ENCODE measurements around the gene C1QA.

Gene C1QA

DNA sequence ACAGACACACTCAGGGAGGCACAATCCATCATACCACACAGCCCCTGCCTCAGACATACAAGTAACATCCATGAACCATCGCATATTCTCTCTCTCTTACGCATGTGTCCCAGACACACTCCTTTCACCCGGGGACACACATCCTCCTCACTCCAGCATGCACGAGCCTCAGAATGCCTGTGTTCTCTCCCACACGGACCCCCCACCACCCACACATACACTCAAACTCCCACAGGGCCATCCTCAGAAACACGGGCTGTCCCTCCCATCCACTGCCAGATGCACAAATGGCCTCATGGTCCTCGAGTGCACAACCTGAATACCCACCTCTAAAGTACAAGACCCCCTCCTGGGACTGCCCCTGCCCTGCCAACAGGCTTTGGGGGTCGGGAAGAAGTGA lies 4.8 kb downstream of the C1QA start:
- no peak overlapping the region for H3K27ac ChIP-seq (ENCODE audit: insufficient read depth in 1 of 2, low read depth in 1 of 2, low read length in 2 of 2, poor library complexity in 1 of 2, severe bottlenecking in 2 of 2)
- no peaks in the 10 kb centered on the region for H3K4me1 ChIP-seq (ENCODE audit: control extremely low read depth in 1 of 4, control insufficient read depth in 4 of 4, insufficient read depth in 4 of 4, low read length in 3 of 4)
- CTCF ChIA-PET = interaction anchor here (0.6 to 3.7 kb wide), 12 partner anchors 9 to 524 kb away, joined by 3 to 40 read pairs (median 5); no protein-coding TSS in a partner anchor
- DNase-seq = no peak
- WGBS (ENCODE audit: insufficient coverage) = 87% methylated on average over 5 of the region's 8 CpGs
- H3K4me3 ChIP-seq (ENCODE audit: control insufficient read depth in 1 of 7, extremely low read depth in 1 of 7, insufficient read depth in 4 of 7, low read depth in 2 of 7, low read length in 6 of 7) = no peak overlapping the region
- peaks cover 0 to 31% (median 6%) of the 10 kb centered on the region in 5 experiments for H3K27me3 ChIP-seq (replicated peaks in 2 of 5; ENCODE audit: control insufficient read depth in 4 of 5, insufficient read depth in 5 of 5, low read length in 4 of 5)
- POLR2A ChIA-PET = interaction anchor here (0.6 kb wide), 1 partner anchor 238 kb away, joined by 3 read pairs; no protein-coding TSS in a partner anchor
- H3K9me3 ChIP-seq (ENCODE audit: control extremely low read depth in 1 of 5, control insufficient read depth in 4 of 5, insufficient read depth in 2 of 5, low read depth in 1 of 5, low read length in 4 of 5) = no peaks in the 10 kb centered on the region
- H3K36me3 ChIP-seq (ENCODE audit: control insufficient read depth in 4 of 4, insufficient read depth in 4 of 4, low read length in 3 of 4) = no peaks in the 10 kb centered on the region

DNA sequence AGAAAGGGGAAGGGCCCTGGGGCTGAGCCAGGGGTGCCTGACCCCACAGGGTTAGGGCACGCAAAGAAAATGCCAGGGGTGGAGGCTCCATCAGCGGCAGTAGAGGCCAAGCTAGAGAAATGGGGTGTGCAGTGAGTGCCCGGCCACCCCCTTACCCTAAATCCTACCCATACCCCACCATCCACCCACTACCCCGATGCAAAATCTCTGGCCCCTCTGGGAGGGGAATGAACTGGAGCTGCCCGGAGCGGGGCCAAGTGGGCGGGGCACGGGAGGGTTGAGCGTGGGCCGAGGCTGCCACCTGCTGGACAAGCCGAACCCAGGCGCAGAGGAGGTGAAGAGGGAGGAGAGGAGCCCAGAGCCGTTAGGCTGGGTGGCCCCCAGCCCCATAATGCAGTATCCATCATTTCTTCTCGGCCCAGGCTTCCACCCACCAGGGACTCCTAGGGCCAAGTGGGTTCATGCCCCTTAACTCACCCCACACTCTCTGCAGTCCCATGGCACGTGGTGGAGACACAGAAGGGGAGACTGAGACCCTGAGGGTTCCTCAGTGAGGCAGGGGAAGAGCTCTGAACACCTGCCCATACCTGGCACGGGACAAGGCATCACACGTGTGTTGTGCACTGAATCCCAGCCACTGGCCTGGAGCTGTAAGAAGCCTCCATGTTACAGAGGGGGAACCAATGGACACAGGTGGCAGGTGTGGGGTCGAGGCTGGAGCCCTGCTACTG lies 5.6 kb downstream of the C1QA start:
- Histone ChIP-seq H3K36me3 (ENCODE audit: control insufficient read depth in 4 of 4, insufficient read depth in 4 of 4, low read length in 3 of 4) (no peaks in the 10 kb centered on the region), H3K27me3 (replicated peaks in 2 of 5; ENCODE audit: control insufficient read depth in 4 of 5, insufficient read depth in 5 of 5, low read length in 4 of 5) (peaks cover 0 to 28% (median 6%) of the 10 kb centered on the region in 5 experiments), H3K4me1 (ENCODE audit: control extremely low read depth in 1 of 4, control insufficient read depth in 4 of 4, insufficient read depth in 4 of 4, low read length in 3 of 4) (no peaks in the 10 kb centered on the region), H3K9me3 (ENCODE audit: control extremely low read depth in 1 of 5, control insufficient read depth in 4 of 5, insufficient read depth in 2 of 5, low read depth in 1 of 5, low read length in 4 of 5) (no peaks in the 10 kb centered on the region), H3K27ac (ENCODE audit: insufficient read depth in 1 of 2, low read depth in 1 of 2, low read length in 2 of 2, poor library complexity in 1 of 2, severe bottlenecking in 2 of 2) (no peak overlapping the region), H3K4me3 (ENCODE audit: control insufficient read depth in 1 of 7, extremely low read depth in 1 of 7, insufficient read depth in 4 of 7, low read depth in 2 of 7, low read length in 6 of 7) (no peak overlapping the region)
- ChIA-PET POLR2A (interaction anchor here (0.6 kb wide), 1 partner anchor 30 kb away, joined by 3 read pairs; no protein-coding TSS in a partner anchor), CTCF (interaction anchor here (0.6 to 3.7 kb wide), 14 partner anchors 9 to 537 kb away, joined by 3 to 40 read pairs (median 4); no protein-coding TSS in a partner anchor)
- peak; percentile 50 to 69 (median 62) for DNase-seq
- WGBS (ENCODE audit: insufficient coverage) = 9% methylated on average over 11 of the region's 18 CpGs

DNA sequence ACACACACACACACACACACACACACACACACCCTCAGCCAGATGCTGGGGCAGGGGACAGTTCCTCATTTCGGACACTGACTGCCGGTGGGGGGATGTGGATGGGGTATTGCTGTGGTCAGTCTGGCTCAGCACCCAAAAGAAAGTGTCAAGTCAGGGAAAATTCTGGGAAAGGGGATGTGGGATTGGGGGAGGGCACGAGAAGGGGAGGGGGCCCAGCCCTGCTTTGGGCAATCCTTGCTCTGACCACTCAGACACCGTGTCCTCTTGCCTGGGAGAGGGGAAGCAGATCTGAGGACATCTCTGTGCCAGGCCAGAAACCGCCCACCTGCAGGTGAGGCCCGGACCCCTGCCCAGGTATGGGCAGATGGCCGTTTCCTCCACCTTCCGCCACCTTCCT lies 7.0 kb downstream of the C1QA start, which contains the start of gene C1QC:
TSS of gene C1QC (plus strand) at position 253 of the 400 bp plus-strand sequence. CDS start 391 bp downstream, outside the sequence.
- Histone ChIP-seq H3K27me3 (replicated peaks in 2 of 5; ENCODE audit: control insufficient read depth in 4 of 5, insufficient read depth in 5 of 5, low read length in 4 of 5) (peaks cover 0 to 22% (median 6%) of the 10 kb centered on the region in 5 experiments), H3K9me3 (ENCODE audit: control extremely low read depth in 1 of 5, control insufficient read depth in 4 of 5, insufficient read depth in 2 of 5, low read depth in 1 of 5, low read length in 4 of 5) (no peaks in the 10 kb centered on the region), H3K36me3 (ENCODE audit: control insufficient read depth in 4 of 4, insufficient read depth in 4 of 4, low read length in 3 of 4) (no peaks in the 10 kb centered on the region), H3K4me1 (ENCODE audit: control extremely low read depth in 1 of 4, control insufficient read depth in 4 of 4, insufficient read depth in 4 of 4, low read length in 3 of 4) (no peaks in the 10 kb centered on the region), H3K27ac (ENCODE audit: insufficient read depth in 1 of 2, low read depth in 1 of 2, low read length in 2 of 2, poor library complexity in 1 of 2, severe bottlenecking in 2 of 2) (no peak within 1 kb of the TSS), H3K4me3 (ENCODE audit: control insufficient read depth in 1 of 7, extremely low read depth in 1 of 7, insufficient read depth in 4 of 7, low read depth in 2 of 7, low read length in 6 of 7) (no peak within 1 kb of the TSS)
- 77% methylated on average over 6 of the region's 8 CpGs for WGBS (ENCODE audit: insufficient coverage)
- CTCF ChIA-PET = interaction anchor here (3.7 kb wide), 1 partner anchor 223 kb away, joined by 40 read pairs; no protein-coding TSS in a partner anchor
- DNase-seq = no peak
- POLR2A ChIA-PET = no interaction called here

DNA sequence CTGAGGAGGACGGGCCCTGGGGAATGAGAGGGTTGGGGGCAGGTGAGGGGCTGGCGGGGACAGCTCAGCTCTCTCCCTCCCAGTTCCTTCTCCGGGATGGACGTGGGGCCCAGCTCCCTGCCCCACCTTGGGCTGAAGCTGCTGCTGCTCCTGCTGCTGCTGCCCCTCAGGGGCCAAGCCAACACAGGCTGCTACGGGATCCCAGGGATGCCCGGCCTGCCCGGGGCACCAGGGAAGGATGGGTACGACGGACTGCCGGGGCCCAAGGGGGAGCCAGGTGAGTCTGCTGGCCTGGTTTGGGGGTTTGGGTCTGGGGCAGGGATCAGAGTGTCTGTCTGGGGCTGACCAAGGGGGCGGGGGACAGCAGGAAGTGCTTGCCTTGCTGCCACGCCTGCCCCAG lies 7.5 kb downstream of the C1QA start:
- H3K9me3 ChIP-seq (ENCODE audit: control extremely low read depth in 1 of 5, control insufficient read depth in 4 of 5, insufficient read depth in 2 of 5, low read depth in 1 of 5, low read length in 4 of 5) = no peaks in the 10 kb centered on the region
- H3K4me1 ChIP-seq (ENCODE audit: control extremely low read depth in 1 of 4, control insufficient read depth in 4 of 4, insufficient read depth in 4 of 4, low read length in 3 of 4) = no peaks in the 10 kb centered on the region
- H3K4me3 ChIP-seq (ENCODE audit: control insufficient read depth in 1 of 7, extremely low read depth in 1 of 7, insufficient read depth in 4 of 7, low read depth in 2 of 7, low read length in 6 of 7) = no peak overlapping the region
- no peak for DNase-seq
- no peak overlapping the region for H3K27ac ChIP-seq (ENCODE audit: insufficient read depth in 1 of 2, low read depth in 1 of 2, low read length in 2 of 2, poor library complexity in 1 of 2, severe bottlenecking in 2 of 2)
- peaks cover 0 to 18% (median 6%) of the 10 kb centered on the region in 5 experiments for H3K27me3 ChIP-seq (replicated peaks in 2 of 5; ENCODE audit: control insufficient read depth in 4 of 5, insufficient read depth in 5 of 5, low read length in 4 of 5)
- POLR2A ChIA-PET = no interaction called here
- no peaks in the 10 kb centered on the region for H3K36me3 ChIP-seq (ENCODE audit: control insufficient read depth in 4 of 4, insufficient read depth in 4 of 4, low read length in 3 of 4)
- CTCF ChIA-PET = interaction anchor here (3.7 kb wide), 1 partner anchor 223 kb away, joined by 40 read pairs; no protein-coding TSS in a partner anchor
- 89% methylated on average over 10 of the region's 12 CpGs for WGBS (ENCODE audit: insufficient coverage)

DNA sequence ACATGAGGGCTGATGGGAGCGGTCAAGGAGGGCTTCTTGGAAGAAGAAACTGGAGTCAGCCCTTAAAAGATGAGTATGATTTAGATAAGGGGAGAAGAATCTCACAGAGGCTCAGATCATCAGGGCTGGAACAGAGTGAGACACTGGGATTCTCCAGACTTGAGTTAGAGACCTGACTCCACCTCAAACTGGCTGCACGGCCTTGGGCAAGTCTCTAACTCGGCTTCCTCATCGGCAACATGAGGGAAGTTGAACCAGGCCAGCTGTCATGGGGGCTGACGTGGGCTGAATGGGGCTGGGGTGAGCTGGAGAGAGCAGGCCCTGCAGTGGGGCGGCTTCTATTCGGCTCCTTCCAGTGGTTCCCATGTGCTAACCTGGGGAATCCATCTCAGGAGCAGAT lies 9.5 kb downstream of the C1QA start:
- DNase-seq = no peak
- Histone ChIP-seq H3K4me3 (ENCODE audit: control insufficient read depth in 1 of 7, extremely low read depth in 1 of 7, insufficient read depth in 4 of 7, low read depth in 2 of 7, low read length in 6 of 7) (no peak overlapping the region), H3K27ac (ENCODE audit: insufficient read depth in 1 of 2, low read depth in 1 of 2, low read length in 2 of 2, poor library complexity in 1 of 2, severe bottlenecking in 2 of 2) (no peak overlapping the region), H3K36me3 (ENCODE audit: control insufficient read depth in 4 of 4, insufficient read depth in 4 of 4, low read length in 3 of 4) (no peaks in the 10 kb centered on the region), H3K4me1 (ENCODE audit: control extremely low read depth in 1 of 4, control insufficient read depth in 4 of 4, insufficient read depth in 4 of 4, low read length in 3 of 4) (no peaks in the 10 kb centered on the region), H3K27me3 (replicated peaks in 2 of 5; ENCODE audit: control insufficient read depth in 4 of 5, insufficient read depth in 5 of 5, low read length in 4 of 5) (peaks cover 0 to 11% (median 9%) of the 10 kb centered on the region in 5 experiments), H3K9me3 (ENCODE audit: control extremely low read depth in 1 of 5, control insufficient read depth in 4 of 5, insufficient read depth in 2 of 5, low read depth in 1 of 5, low read length in 4 of 5) (no peaks in the 10 kb centered on the region)
- 78% methylated on average over 6 of the region's 7 CpGs for WGBS (ENCODE audit: insufficient coverage)
- ChIA-PET POLR2A (no interaction called here), CTCF (interaction anchor here (0.7 to 1.4 kb wide), 3 partner anchors 9 to 226 kb away, joined by 3 to 6 read pairs (median 5); partner anchors contain the start of gene C1QA)

DNA sequence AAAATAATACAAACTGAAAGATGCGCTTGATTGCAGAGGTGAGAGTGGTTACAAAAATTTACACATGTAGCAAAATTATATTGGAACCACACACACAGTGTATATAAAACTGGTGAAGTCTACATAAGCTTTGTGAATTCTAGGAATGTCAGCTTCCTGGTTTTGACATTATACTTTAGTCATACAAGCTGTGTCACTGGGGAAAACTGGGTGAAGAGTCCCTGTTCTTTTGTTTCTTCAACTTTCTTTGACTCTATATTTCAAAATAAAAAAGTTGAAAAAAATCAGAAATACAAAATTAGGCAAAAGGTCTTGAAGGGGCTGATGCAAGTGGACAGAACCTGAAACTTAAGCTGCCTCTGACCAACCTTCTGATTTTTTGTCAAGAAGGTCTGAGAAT lies 10.0 kb downstream of the C1QA start:
- ChIA-PET CTCF (interaction anchor here (0.7 to 1.4 kb wide), 3 partner anchors 9 to 226 kb away, joined by 3 to 6 read pairs (median 5); partner anchors contain the start of gene C1QA), POLR2A (no interaction called here)
- H3K9me3 ChIP-seq (ENCODE audit: control extremely low read depth in 1 of 5, control insufficient read depth in 4 of 5, insufficient read depth in 2 of 5, low read depth in 1 of 5, low read length in 4 of 5) = no peaks in the 10 kb centered on the region
- H3K4me3 ChIP-seq (ENCODE audit: control insufficient read depth in 1 of 7, extremely low read depth in 1 of 7, insufficient read depth in 4 of 7, low read depth in 2 of 7, low read length in 6 of 7) = no peak overlapping the region
- H3K27ac ChIP-seq (ENCODE audit: insufficient read depth in 1 of 2, low read depth in 1 of 2, low read length in 2 of 2, poor library complexity in 1 of 2, severe bottlenecking in 2 of 2) = no peak overlapping the region
- DNase-seq = no peak
- H3K27me3 ChIP-seq (replicated peaks in 2 of 5; ENCODE audit: control insufficient read depth in 4 of 5, insufficient read depth in 5 of 5, low read length in 4 of 5) = peaks cover 0 to 9% (median 7%) of the 10 kb centered on the region in 5 experiments
- H3K4me1 ChIP-seq (ENCODE audit: control extremely low read depth in 1 of 4, control insufficient read depth in 4 of 4, insufficient read depth in 4 of 4, low read length in 3 of 4) = no peaks in the 10 kb centered on the region
- WGBS (ENCODE audit: insufficient coverage) = no CpG with 5 or more reads among the region's 1 CpG
- no peaks in the 10 kb centered on the region for H3K36me3 ChIP-seq (ENCODE audit: control insufficient read depth in 4 of 4, insufficient read depth in 4 of 4, low read length in 3 of 4)

Data from common myeloid progenitor, CD34-positive (primary cell).